KOPT-K1 (cell line): ENCODE results near the gene KRT17.

Experiments
- H3K27ac ChIP-seq: fragments of 200-600 bp; sonication (generic); 2 replicates; pipeline ENCODE4 v1.5.1; 2016; ENCODE audit warnings: antibody characterized with exemption, mild to moderate bottlenecking, low read depth, low read length; ENCODE audit not compliant: poor library complexity, severe bottlenecking
- H3K36me3 ChIP-seq: fragments of 200-600 bp; sonication (generic); 2 replicates; pipeline ENCODE4 v1.5.1; 2017; ENCODE audit warnings: antibody characterized with exemption, mild to moderate bottlenecking, low read length, moderate library complexity; ENCODE audit not compliant: insufficient read depth
- H3K9me3 ChIP-seq: fragments of 200-600 bp; sonication (generic); 2 replicates; pipeline ENCODE4 v1.5.1; 2017; ENCODE audit warnings: antibody characterized with exemption, low read length, mild to moderate bottlenecking; ENCODE audit not compliant: insufficient read depth, poor library complexity, severe bottlenecking

KRT17 gene

DNA sequence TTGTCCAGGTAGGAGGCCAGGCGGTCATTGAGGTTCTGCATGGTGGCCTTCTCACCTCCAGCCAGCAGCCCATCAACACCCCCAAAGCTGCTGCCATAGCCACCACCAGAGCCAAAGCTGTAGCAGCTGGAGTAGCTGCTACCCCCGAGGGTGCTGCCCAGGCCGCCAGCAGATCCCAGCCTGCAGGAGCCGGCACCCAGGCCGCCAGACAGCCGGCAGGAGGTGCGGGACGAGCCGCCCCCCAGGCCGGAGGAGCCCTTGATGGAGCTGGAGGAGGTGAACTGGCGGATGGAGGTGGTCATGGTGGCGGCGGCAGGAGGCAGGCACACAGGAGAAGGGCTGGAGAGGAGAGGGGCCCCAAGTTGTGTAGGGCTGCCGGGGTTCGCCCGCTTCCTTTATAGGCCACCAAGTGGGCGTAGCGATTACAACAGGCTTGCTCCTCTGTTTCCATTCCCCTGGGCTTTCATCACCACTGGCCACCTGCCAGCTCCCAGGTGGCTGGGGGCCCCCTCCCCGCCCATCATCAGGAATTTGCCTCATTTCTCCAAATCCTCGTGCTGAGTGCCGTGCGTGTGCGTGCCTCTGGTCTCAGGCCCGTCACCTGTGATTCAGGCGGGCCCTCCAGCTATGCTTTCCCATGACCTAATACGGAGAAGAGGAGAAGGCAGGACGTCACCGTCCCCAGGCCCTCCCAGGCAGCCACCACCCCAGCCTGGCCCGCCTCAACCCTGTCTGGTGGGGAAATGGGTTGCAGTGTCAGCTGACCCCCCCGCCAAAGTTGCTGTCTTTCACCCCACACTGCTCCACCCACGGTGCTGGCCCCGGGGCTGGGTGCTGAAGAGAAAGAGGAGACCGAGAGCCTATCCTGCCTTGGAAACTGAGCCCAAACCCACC, at the start of gene KRT17:
KRT17 (minus strand) TSS at position 368 of the 894 bp plus-strand sequence; CDS start at position 302, 66 bp downstream.
- H3K27ac ChIP-seq = no peak within 1 kb of the TSS
- H3K9me3 ChIP-seq = no peaks in the 10 kb centered on the region
- H3K36me3 ChIP-seq = no peaks in the 10 kb centered on the region

DNA sequence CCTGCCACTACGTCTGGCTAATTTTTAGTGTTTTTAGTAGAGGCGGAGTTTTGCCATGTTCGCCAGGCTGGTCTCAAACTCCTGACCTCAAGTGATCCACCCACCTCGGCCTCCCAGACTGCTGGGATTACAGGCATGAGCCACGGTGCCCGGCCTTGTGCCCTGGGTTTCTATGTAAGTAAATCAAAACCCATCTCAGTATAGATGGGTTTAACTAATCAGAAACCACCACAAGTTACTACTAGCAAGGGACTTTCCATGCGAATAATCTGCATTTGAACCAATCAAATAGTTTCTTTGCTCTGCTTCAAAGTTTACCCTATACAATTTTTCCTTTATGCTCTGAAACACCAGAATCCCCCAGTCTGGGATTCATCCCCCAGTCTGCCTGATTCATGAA, 47.8 kb upstream of the KRT17 start:
- no peak overlapping the region for H3K27ac ChIP-seq
- H3K9me3 ChIP-seq = no peaks in the 10 kb centered on the region

DNA sequence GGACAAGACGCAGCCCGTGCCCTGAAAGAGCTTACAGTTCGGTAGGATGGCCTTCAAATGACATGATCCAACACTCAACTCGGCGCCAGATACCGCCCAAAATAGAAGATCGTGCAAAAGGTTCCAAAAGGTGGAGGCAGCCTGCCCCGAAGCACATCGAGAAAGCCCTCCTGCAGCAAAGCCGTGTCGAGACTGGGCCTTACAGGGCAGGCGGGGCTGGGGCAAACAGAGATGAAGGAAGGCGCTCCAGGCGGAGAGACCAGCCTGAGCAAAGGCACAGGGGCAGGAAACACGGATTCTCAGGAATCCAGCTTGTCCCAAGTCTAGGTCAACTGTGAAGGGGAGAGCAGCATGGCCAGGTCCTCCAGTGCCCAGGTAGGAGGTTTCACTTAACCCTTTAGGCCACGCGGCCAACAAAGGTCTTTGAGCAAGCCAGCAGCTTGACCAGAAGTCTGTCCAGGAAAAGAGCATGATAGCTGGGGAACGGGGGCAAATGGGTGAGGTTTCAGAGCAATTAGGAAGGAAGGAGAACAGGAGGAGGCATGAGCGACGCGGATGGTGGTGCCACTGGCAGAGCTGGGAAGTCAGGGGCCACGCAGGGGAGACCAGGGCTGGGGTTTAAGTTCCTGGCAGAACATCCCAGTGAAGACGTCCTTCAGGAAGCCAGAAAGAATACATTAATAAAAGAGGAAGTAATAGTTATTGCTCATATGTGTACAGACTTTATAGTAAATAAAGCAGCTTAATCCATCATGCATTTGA, 43.1 kb upstream of the KRT17 start:
- peak overlapping the region; percentile 68 for H3K27ac ChIP-seq
- H3K9me3 ChIP-seq = no peaks in the 10 kb centered on the region
- no peaks in the 10 kb centered on the region for H3K36me3 ChIP-seq

More for the DNA sequence above, 47.8 kb upstream of the KRT17 start:
- no peaks in the 10 kb centered on the region for H3K36me3 ChIP-seq

GRCh38 chr17:41666708-41667279, 42.4 kb upstream of the KRT17 start:
- no peaks in the 10 kb centered on the region for H3K9me3 ChIP-seq
- no peaks in the 10 kb centered on the region for H3K36me3 ChIP-seq
- H3K27ac ChIP-seq = peak overlapping the region; percentile 68

DNA sequence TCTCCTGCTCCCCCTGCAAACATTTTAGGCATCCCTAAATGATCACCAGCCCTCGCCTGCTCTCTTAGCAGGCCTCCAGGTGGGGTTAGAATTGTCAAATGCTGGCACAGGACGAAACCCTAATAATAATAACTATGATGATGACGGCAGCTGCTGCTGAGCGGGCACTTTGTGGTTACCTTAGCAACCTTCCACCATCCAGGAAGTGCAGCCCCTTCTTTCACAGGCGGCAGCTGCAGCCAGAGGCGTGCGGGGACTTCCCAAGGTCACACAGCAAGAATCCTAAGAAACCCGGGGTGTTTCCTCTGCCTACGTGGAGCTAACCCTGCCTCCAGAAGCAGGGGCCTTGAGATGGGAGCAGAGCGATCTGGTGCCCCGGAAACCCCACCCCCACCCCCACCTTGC, 41.9 kb upstream of the KRT17 start:
- Histone ChIP-seq H3K36me3 (no peaks in the 10 kb centered on the region), H3K9me3 (no peaks in the 10 kb centered on the region), H3K27ac (peak overlapping the region; percentile 68)

DNA sequence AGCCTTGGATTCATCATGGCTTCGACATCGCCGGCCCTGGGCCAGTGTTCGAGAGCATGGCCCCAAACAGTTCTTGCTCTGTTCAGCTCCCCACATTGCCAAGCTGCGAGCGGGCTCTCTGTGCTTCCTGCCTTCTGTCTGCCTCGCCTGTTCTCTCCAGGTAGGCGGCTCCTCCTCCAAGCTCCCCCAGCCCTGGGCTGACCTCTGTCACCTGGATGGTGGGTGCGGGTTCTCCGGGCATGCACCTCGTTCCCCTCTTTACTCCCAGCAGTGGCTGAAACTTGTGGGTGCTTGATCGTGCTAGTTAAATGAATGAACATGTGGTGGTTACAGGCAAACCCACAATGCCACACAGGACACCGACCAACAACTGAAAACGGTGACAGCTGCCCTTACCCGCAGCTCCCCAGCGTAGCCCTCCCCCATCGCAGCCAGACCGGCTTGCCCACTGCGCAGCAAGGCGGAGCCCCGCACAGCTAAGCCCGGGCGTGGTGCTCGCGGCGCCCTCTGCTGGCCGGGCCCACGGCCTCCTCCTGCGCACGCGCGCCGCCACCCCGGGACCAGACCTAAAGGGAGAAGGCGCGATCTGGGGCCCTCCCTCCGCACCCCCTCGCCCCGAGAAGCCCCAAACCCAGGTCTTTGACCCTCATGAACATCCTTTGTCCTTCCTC, 41.3 kb upstream of the KRT17 start:
- Histone ChIP-seq H3K36me3 (no peaks in the 10 kb centered on the region), H3K9me3 (no peaks in the 10 kb centered on the region), H3K27ac (peak overlapping the region; percentile 68)

- Histone ChIP-seq H3K27ac (peak overlapping the region; percentile 68), H3K36me3 (no peaks in the 10 kb centered on the region), H3K9me3 (no peaks in the 10 kb centered on the region)
Measured at GRCh38 chr17:41664587-41665565, 40.5 kb upstream of the KRT17 start.

- Histone ChIP-seq H3K27ac (no peak overlapping the region), H3K9me3 (no peaks in the 10 kb centered on the region), H3K36me3 (no peaks in the 10 kb centered on the region)
Measured at GRCh38 chr17:41664172-41664457, 39.7 kb upstream of the KRT17 start.

DNA sequence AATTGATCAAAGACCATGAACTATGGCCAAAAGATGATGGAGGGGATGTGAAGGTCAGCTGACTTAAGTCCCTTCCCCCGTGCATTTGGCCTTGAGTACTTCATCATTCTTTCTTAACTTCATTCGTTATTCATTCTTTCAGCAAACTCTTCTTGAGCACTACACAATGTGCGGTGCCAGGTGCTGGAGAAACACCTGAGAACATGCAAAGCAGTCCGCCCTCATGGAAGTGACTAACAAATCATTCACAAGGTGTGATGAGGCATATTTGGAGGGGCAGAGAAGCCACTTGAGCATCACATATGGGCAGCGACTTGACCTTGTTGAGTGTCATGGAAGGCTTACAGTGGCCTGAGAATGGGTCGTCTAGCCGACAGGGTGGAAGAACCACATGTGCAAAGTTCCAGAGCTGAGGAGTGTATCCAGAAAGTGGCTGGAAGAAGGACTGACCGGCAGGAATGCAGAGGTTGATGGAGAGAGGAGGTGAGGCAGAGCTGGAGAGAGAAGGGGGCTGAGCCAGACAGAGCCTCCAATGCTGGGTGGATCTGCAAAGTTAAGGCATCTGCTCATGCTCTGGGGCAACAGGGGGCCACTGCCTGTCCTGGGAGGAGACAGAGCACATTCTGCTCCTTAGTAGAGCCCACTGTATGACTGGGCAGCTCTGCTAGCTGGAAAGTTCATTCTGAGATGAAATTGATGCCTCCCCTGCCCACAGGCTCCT, 39.2 kb upstream of the KRT17 start:
- no peaks in the 10 kb centered on the region for H3K36me3 ChIP-seq
- H3K27ac ChIP-seq = no peak overlapping the region
- H3K9me3 ChIP-seq = no peaks in the 10 kb centered on the region

DNA sequence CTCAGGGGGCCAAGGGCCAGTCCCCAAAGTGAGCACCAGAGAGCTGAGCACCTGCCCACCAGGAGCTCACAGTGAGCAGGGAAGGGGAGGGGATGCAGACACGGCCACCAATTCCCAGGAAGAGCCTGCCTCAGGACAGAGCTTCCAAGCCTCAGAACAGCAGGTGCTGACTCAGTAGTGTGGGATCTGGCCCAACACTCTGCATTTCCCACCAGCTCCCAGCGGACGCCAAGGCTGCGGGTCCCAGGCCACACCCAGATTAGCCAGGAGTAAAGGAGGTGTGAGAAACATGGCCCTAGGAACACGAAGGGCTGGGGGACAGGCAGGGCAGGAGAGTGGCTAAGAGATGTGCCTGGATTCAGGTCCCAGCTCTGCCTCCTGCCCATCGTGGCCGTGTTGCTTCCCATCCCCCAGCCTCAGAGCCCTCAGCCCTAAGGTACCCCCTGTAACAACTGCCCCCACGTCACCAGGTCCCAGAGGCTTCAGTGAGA, 35.9 kb upstream of the KRT17 start:
- Histone ChIP-seq H3K27ac (no peak overlapping the region), H3K36me3 (no peaks in the 10 kb centered on the region), H3K9me3 (no peaks in the 10 kb centered on the region)

DNA sequence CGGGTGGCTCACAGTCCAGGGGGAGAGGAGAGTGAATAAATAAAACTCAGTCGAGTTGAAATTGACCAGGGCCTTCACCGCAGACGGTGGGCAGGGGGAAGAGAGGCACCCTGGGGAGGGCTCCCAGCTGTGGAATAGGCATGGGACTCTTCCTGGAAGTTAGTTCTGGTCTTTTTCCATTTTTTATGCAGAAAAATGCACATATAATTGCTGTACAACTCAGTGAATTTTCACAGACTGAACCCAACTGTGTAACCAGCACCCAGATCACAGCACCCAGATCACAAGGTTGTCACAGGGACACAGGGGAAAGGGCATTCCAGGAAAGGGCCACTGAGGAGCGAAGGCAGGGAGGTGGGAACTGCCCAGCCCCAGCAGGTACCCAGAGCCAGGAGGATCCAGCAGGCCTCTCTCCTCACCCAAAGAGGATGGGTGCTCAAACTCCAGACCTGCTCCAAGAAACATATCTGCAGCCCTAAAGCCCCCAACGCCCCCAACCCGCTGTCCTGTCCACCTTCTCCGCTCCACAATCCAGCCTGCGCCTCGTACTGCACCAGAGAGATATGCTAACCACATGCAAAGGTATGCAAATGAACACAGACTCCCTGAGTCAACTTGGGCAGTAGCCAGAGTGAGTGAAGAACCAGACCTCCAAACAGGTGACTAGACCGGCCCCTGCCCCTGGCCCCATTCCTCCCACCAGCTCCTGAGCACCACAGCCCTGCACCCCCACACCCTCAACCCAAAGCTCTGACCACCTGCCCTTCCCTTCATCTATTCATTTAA, 35.2 kb upstream of the KRT17 start:
- Histone ChIP-seq H3K36me3 (no peaks in the 10 kb centered on the region), H3K9me3 (no peaks in the 10 kb centered on the region), H3K27ac (no peak overlapping the region)

- Histone ChIP-seq H3K9me3 (no peaks in the 10 kb centered on the region), H3K36me3 (no peaks in the 10 kb centered on the region), H3K27ac (no peak overlapping the region)
Measured at GRCh38 chr17:41658846-41659245, 34.5 kb upstream of the KRT17 start.

DNA sequence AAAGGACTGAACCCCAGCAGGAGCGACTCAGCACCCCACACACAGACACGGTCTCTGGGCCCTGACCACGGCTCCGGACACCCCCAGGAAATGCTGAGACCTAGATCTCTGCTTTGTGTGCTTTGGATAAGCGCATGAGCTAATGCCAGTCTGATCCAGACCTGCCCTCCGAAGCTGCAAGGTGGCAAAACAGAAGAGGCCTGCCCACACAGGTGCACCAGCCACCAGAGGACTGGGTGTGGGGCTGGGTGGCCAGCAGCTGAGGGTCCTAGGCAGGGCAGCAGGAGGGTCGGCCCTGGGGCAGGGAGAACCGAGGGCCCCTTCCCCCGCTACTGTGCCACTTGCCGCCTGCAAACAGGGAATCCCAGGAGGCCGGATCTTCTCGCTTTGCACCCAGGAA, 33.6 kb upstream of the KRT17 start:
- no peaks in the 10 kb centered on the region for H3K36me3 ChIP-seq
- H3K27ac ChIP-seq = no peak overlapping the region
- no peaks in the 10 kb centered on the region for H3K9me3 ChIP-seq
